ENCODE data around the gene CLDND1. TPM values are rescaled to one million over a fixed set of nuclear protein-coding genes. Genes with fewer than 3 reads are reported as not detected.

The CLDND1 gene
- 158 TPM for total RNA-seq

DNA sequence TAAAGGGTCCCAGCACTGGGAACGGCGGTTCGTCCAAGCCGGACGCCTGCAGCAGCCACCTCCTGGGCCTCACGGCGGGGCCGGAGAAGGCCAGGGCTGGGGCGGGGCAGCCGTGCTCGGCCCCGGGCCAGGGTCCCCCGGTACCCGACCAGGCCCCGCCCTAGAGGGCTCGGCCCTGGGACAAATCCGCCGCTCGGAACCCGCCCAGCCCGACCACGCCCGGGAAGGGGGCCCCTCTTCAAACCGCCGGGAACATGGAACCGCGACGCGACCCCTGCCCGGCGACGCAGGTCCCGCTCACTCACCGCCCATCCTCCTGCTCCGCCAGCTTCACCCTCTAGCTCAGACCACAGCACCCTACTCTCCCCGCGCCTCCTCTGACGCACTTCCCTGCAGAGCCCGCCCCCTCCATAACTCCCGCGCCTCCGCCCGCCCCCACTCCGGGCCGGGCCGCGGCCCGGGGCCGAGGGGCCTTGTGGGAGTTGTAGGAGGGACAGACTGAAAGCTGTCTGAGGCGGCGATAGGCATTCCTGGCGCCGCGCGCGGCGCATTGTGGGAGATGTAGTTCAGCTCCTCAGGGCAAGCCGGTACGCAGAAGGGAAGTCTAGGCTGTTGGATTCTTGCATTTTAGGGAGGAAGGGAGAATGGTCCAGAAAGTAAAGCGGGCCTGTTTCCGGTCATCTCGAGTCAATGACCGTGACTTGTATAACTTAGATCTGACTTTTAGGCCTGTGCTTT is at the start of gene CLDND1:
Gene CLDND1 (minus strand): TSS at position 359 of the 738 bp plus-strand sequence. CDS start 1,478 bp downstream, outside the sequence.
- Histone ChIP-seq H3K36me3 (peaks cover 0 to 10% of the 10 kb centered on the region in 2 donors), H3K4me1 (peaks cover 42% of the 10 kb centered on the region), H3K27ac (peak within 1 kb of the TSS; percentile 91), H3K9me3 (no peaks in the 10 kb centered on the region), H3K4me3 (peak within 1 kb of the TSS; percentile 52 to 74), H3K27me3 (no peaks in the 10 kb centered on the region)
- intact Hi-C loops (cut with DNase I), result no loop called here
- TF ChIP-seq, protein P1, sequence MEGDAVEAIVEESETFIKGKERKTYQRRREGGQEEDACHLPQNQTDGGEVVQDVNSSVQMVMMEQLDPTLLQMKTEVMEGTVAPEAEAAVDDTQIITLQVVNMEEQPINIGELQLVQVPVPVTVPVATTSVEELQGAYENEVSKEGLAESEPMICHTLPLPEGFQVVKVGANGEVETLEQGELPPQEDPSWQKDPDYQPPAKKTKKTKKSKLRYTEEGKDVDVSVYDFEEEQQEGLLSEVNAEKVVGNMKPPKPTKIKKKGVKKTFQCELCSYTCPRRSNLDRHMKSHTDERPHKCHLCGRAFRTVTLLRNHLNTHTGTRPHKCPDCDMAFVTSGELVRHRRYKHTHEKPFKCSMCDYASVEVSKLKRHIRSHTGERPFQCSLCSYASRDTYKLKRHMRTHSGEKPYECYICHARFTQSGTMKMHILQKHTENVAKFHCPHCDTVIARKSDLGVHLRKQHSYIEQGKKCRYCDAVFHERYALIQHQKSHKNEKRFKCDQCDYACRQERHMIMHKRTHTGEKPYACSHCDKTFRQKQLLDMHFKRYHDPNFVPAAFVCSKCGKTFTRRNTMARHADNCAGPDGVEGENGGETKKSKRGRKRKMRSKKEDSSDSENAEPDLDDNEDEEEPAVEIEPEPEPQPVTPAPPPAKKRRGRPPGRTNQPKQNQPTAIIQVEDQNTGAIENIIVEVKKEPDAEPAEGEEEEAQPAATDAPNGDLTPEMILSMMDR (IDR thresholded peaks at IDR 0.05), result no peak
- TF ChIP-seq POLR2AphosphoS5 (IDR thresholded peaks at IDR 0.05; ENCODE audit: insufficient read depth in 1 of 2, low read depth in 1 of 2) (peak; percentile 95 to 98), POLR2A (IDR thresholded peaks at IDR 0.05) (peak in 1 of 2 donors; percentile 88)
- peak; percentile 98 to 99 for DNase-seq (ENCODE audit: extremely low spot score in 2 of 2)

DNA sequence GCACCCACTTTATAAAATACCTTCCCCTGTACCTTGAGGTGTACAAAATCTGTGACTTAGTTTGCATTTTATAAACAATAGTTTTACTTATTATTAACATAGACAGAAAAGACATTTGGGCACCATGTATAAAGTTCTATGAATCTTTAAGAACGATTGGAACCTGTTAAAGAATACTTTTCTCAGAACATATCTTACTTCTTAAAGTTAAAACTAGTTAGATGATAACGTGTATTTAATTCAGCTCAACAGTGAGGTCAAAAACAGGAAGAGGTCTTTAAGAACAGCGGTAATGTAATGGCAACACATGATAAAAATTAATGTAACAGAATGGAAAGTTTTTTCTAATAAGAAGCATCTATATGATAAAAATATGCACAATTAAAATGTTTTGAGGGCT is 45.7 kb upstream of the CLDND1 start:
- Histone ChIP-seq H3K27me3 (no peaks in the 10 kb centered on the region), H3K27ac (no peak overlapping the region), H3K4me1 (no peaks in the 10 kb centered on the region), H3K9me3 (no peaks in the 10 kb centered on the region), H3K36me3 (no peaks in the 10 kb centered on the region), H3K4me3 (no peak overlapping the region)
- DNase-seq (ENCODE audit: extremely low spot score in 2 of 2), result no peak
- TF ChIP-seq, protein P1 (IDR thresholded peaks at IDR 0.05), result no peak
- intact Hi-C loops (cut with DNase I), result no loop called here

DNA sequence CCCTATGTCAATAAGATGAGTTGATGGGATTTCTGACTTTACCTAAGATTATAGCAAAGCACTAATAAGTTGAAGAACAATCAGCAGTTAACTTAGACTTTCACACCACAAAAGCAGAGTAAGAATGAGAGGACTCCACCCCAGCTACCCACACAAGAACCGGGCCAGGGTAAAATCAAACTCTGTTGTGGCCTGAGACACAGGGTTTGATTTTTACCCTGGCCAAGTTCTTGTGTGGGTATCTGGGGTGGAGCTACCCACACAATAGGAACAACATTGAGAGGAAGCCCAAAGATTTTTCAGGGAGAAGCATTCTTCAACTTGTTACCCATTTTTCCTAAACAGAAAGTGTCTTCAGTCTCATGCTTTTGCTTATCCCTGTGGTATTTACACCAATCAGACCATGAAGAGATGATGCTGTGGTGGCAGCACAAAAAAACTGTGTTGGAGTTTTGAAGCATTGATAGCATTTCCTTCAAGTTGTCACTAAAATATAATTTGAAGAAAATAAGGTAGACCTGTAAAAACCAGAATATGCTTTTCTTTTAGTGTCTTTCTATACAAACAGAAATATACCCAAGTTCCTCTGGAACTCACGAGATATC is 45.1 kb upstream of the CLDND1 start:
- no peaks in the 10 kb centered on the region for H3K9me3 ChIP-seq
- H3K4me3 ChIP-seq, result no peak overlapping the region
- TF ChIP-seq POLR2AphosphoS5 (IDR thresholded peaks at IDR 0.05; ENCODE audit: insufficient read depth in 1 of 2, low read depth in 1 of 2) (no peak), POLR2A (IDR thresholded peaks at IDR 0.05) (no peak)
- TF ChIP-seq, protein P1 (IDR thresholded peaks at IDR 0.05), result no peak
- no peaks in the 10 kb centered on the region for H3K27me3 ChIP-seq
- intact Hi-C loops (cut with DNase I), result no loop called here
- DNase-seq (ENCODE audit: extremely low spot score in 2 of 2), result no peak
- no peaks in the 10 kb centered on the region for H3K36me3 ChIP-seq
- H3K4me1 ChIP-seq, result no peaks in the 10 kb centered on the region
- H3K27ac ChIP-seq, result no peak overlapping the region

DNA sequence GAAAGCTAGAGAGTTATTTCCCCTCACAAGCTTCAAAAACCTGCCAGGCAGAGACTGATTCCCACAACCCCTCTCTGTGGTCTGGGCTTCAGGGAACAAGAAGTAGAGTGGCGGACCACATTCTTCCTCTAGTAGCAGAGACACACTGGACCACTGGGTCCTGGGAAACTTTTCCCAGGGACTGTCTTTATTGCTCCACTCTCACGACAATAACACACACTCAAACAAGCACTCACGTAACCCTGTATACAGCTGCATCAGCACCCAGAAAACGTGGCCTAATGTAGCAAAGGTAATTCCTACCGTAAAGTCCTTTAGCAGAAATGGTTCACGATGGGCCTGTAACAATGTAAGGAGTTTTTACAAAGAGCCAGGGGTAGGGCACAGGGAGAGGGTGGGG is 43.1 kb upstream of the CLDND1 start:
- Histone ChIP-seq H3K27ac (no peak overlapping the region), H3K4me3 (no peak overlapping the region), H3K27me3 (no peaks in the 10 kb centered on the region), H3K4me1 (no peaks in the 10 kb centered on the region), H3K36me3 (no peaks in the 10 kb centered on the region), H3K9me3 (no peaks in the 10 kb centered on the region)
- TF ChIP-seq POLR2AphosphoS5 (IDR thresholded peaks at IDR 0.05; ENCODE audit: insufficient read depth in 1 of 2, low read depth in 1 of 2), result no peak
- TF ChIP-seq, protein P1 (IDR thresholded peaks at IDR 0.05), result no peak
- no peak for TF ChIP-seq POLR2A (IDR thresholded peaks at IDR 0.05)
- intact Hi-C loops (cut with DNase I), result no loop called here
- no peak for DNase-seq (ENCODE audit: extremely low spot score in 2 of 2)

DNA sequence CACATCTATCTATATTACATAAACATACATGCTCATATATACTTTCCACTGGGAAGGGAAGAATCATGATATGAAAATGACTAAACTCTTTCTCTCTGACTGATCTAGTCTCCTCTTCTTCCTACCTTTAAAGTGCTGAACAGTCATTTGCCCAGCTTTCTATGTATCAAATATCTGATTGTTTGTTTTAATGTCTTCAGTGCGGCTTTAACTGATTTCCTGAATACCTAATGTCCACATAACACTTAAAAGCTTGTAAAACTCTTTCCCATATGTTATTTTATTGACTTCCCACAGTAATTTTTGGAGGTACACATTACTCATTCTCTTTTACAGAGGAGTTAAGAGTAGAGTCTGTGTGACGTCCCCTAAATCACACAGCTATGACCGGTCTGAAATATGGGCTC is 42.5 kb upstream of the CLDND1 start:
- no peak for TF ChIP-seq POLR2AphosphoS5 (IDR thresholded peaks at IDR 0.05; ENCODE audit: insufficient read depth in 1 of 2, low read depth in 1 of 2)
- no peak for TF ChIP-seq POLR2A (IDR thresholded peaks at IDR 0.05)
- TF ChIP-seq, protein P1 (IDR thresholded peaks at IDR 0.05), result no peak
- H3K36me3 ChIP-seq, result no peaks in the 10 kb centered on the region
- H3K4me3 ChIP-seq, result no peak overlapping the region
- H3K27me3 ChIP-seq, result no peaks in the 10 kb centered on the region
- intact Hi-C loops (cut with DNase I), result no loop called here
- no peak for DNase-seq (ENCODE audit: extremely low spot score in 2 of 2)
- H3K9me3 ChIP-seq, result no peaks in the 10 kb centered on the region
- no peak overlapping the region for H3K27ac ChIP-seq
- no peaks in the 10 kb centered on the region for H3K4me1 ChIP-seq
